ENCODE results near the gene ING1.

ING1 gene

DNA sequence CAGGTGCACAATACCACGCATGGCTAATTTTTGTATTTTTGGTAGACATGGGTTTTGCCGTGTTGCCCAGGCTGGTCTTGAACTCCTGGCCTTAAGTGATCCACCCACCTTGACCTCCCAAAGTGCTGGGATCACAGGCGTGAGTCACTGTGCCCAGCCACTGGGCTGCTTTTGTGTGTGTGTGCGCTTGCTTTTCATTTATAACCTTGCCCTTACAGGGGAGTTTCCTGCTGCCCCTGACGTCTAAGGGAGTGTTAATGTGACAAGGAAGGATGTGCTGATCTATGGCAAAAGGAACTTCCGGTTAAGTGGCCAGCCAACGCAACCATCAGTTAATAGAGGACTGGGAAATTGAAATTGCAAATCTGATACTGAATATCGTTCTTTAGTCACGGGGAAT lies 57.7 kb downstream of the ING1 start:
- no peak for DNase-seq (ENCODE audit: low spot score)

DNA sequence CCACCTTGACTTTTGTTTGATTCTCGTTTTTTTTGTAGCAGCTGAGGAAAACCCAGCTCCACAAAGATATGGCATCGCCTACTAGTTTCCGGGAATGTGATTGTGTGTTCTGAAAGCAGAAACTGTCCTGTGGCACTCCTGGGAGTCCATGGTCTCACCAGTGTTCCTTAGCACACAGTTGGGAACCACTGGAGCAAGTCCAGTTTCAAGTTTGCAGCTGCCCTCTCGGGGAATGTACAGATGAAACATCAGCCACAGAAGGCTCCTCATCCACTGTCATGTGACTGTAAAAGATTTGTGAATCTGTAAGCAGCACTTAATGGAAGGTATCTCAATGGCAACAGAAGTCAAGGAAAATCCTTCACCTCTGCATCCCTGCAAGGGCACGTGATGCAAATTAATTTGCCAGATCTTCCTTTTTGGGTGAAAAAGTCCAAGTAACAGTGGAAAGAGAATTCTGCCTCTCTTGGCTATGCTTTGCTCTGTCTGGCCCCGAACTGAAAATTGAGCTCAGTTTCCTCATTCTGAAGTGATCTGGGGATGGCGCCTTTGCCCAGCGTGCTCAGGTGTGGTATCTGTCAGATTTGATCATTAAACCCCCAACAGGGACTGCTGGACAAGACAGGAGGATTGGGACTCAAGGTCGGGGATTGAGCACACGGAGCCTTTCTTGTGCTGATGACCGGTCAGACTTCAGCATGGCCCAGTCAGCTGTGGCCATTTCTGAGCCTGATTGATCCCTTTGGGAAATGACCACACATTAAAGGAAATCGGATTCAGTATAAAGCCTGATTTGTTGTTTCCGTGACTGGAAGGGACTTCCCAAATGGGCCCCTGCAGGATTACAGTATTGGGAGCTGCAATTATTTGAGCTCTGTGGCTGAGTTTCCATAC lies 58.8 kb downstream of the ING1 start:
- no peak for DNase-seq (ENCODE audit: low spot score)

Measured in putamen (tissue), 1 donor.